Stimulated activated CD4-positive, alpha-beta T cell treated with anti-CD3 and anti-CD28 coated beads, Interleukin-15, amount 100 ng/mL, for 24 hours (primary cell): Measurements from ENCODE around the gene FAM193A.
"Not testable (repeated sequence)": the region's sequence is repeated elsewhere in the genome, so short reads cannot be mapped to it uniquely, and the experiment has no call there.

Experiments used
- DNase-seq: peaks from one replicate; pipeline ENCODE4 v3.0.0-alpha.2; 2020

FAM193A gene

DNA sequence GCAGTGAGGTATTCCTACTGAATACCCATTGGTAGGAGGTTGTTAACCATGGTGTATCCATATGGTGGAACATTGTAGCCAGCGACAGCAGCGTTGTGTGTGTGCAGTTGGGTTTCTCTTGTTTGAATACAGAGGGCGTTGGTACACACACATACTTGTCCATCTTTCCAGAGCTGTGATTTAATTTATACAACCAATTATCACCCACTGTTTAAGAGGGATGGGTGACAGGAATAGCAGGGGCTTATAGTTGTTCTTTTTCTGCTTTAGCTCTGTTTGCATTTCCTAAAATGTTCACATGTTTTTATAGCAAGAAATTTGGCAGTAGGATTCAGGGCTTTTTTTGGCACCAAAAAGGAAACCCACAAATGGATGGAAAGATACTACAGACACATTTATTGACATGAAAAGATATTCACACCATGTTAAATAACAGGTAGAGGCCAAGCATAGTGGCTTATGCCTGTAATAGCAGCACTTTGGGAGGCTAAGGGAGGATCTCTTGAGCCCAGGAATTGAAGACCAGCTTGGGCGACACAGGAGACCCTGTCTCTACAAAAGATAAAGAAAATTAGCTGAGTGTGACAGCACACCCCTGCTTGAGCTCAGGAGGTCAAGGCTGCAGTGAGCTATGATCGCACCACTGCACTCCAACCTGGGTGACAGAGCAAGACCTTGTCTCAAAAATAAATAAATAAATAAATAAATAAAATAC is 159.1 kb downstream of the FAM193A start:
- DNase-seq: no peak

DNA sequence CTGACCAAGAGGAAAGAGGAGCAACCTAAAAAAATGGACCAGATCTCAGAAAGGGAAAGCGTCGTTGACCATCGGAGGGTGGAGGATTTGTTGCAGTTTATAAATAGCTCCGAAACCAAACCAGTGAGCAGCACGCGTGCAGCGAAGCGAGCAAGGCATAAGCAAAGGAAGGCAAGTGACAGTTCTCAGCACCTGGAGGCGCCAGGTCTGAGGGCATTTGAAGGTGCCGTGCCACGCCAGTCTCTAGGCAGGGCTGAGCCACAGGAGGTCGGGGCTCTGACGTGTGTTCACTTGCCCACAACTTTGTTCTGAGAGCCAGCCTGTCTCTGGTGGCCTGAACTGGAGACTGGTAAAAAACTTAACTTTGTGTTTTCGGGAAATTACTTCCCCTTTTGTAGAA is 160.0 kb downstream of the FAM193A start:
- DNase-seq: no peak

- DNase-seq: no peak
Measured at GRCh38 chr4:2697995-2698414, 161.6 kb downstream of the FAM193A start.

- DNase-seq: no peak
Measured at GRCh38 chr4:2698504-2698903, 162.1 kb downstream of the FAM193A start.

- DNase-seq: no peak
Measured at GRCh38 chr4:2698951-2699505, 162.6 kb downstream of the FAM193A start.

GRCh38 chr4:2699534-2699933 is 163.1 kb downstream of the FAM193A start:
- no peak for DNase-seq

DNA sequence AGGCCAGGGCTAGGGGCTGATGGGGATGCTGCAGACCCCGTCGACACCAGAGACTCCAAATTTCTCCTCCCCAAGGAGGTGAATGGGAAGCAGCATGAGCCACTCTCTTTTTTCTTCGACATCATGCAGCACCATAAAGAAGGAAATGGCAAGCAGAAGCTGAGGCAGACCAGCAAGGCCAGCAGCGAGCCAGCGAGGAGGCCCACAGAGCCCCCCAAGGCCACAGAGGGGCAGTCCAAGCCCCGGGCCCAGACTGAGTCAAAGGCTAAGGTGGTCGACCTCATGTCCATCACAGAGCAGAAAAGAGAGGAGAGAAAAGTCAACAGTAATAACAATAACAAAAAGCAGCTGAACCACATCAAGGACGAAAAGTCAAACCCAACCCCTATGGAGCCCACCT is 163.6 kb downstream of the FAM193A start:
- DNase-seq: no peak

DNA sequence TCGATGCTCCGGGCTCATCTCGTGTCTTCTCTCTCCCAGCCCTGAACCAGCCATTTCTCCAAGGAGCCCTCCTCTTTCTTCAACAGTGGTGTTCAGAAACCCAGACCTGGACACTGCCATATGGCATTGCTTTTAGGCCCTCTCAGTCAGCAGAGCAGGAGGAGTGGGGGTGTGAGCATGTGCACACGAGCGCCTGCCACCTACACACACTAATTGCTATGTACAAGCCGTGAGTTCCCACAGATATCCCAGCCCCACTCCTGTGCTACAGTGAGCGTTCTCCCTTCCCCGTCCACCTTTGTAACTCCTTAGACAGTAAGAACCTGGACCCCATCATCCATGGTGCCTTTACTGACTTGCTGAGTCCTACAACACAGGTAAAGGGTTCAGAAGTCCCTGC is 165.9 kb downstream of the FAM193A start:
- DNase-seq: no peak

GRCh38 chr4:2702770-2703169 is 166.3 kb downstream of the FAM193A start:
- no peak for DNase-seq

DNA sequence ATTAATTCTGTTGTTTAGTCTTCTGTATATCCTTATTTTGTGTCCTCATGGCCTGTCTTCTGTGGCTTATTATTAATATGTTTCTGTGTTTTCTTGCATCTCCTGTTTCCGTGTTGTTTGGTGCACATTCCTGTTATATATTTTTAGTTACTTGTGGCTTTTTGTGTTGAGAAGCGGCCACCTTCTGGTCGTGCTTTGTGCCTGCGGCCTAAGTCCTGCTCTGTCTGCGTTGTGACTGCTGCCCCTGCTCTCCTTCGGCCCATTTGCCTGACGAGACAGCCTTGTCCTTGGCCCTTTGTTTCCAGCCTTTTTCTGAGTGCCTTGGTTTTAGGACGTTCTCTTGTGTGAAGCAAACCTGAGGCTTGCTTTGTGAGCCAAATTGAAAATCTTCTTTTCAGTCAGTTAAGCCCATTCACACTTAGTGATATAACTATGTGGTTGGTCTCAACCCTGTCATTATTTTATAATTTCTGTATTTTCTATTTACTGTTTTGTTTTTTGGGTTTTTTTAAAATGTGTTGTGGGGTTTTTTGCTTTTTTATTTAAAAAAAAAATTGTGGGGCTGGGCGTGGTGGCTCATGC is 175.9 kb downstream of the FAM193A start:
- no peak for DNase-seq

DNA sequence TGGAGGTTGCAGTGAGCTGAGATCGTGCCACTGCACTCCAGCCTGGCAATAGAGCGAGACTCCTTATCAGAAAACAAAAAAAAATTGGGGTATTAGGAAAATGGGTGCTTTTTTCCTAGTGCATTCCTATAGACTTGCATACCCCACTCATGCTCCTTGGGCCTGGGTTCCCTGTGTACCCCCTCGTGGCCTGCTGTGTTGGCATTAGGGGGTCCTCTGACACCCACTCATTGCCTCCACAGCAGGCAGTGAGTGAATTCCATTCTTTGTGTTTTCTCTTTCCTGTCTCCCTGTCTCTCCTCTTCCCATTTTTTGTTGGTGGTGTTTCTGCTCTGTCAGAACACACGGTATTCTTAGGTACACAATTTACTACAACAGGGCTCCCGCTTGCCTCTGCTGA is 176.9 kb downstream of the FAM193A start:
- DNase-seq: no peak

DNA sequence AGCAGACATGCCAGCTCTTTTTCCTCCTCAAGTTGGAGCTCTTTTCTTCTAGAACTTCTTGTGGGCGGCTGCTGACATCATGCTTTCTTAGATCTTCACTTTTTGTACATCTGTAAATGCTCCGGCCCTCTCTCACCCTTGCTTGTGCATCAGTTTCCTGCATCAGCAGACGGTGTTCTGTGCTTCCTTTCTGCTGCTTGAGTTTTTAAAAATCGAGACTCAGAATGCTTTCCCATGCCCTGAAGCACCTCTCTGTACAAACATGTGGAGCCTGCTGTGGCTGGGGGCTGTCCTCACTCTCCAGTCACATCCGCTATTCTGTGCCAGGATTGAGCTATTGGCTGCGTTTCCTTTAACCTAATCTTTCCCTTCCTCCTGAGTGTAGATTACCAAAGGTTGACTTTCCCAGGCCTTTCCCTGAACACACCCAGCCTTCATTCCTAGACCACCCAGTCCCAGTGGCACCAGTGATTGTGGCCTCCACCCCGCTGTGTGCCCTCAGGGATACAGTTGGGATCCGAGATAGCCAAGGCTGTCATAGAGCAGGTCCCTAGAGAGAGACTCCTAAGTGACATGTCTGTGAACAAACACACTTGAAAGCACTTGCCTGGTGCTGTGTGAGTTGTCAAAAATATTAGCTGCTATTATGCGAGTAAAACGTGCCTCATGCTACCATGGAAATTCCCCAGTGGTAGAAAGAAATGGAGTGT is 177.8 kb downstream of the FAM193A start:
- DNase-seq: peak; percentile 50

GRCh38 chr4:2714918-2715317 is 178.5 kb downstream of the FAM193A start:
- no peak for DNase-seq

- no peak for DNase-seq
Measured at GRCh38 chr4:2715426-2715825, 179.0 kb downstream of the FAM193A start.

DNA sequence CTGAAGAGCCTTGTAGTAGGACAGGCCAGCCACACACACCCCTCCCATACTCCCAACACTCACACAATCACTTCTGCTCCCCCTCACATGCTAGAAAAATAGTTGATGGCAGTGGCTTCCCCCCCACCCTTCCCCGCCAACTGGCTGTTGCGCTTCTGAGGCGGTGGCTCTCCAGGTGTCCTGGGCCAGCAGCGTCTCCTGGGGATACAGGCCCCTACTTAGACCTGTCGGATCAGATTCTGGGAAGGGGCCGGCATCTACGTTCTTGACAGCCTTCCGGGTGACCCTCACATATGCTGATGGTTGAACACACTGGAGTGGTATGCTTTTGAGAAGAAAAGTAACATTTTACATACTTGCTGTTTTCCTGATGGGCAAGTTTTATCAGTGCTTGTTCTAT is 179.8 kb downstream of the FAM193A start:
- no peak for DNase-seq

- no peak for DNase-seq
Measured at GRCh38 chr4:2721586-2721985, 185.1 kb downstream of the FAM193A start.

DNA sequence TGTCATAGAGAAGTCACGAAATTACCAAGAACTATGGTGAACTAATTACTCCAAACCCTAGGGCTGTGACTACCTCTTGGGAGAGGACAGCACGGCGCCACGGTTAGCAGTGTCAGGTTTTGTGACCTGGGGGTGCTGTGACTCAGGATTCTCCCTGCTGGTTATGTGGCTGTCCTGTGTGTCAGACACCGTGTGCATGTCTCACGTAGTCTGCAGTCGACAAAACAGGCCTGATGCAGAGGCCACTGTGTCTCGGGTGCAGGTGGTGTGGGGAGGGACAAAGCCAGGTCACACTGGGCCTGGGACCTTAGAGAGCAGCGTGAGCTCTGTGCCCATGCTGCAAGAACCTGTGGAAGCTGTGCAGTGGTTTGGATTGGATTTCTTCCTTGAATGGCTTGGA is 185.6 kb downstream of the FAM193A start:
- no peak for DNase-seq

GRCh38 chr4:2723751-2724150 is 187.3 kb downstream of the FAM193A start:
- DNase-seq: no peak

DNA sequence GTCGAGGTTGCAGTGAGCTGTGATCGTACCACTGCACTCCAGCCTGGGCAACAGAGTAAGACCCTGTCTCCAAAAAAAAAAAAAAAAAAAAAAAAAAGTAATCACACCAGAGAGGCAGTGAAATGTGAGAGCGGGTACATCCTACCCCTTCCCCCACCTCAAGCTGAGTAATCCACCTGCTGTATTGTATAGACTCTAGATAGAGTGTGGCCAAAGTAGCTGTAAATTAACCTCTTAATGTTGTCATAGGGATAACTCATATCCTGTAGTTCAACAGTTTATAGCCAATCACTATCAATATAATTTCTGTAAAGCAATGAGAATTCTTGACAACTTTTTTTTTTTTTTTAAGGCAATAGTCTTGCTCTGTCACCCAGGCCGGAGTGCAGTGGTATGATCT is 188.9 kb downstream of the FAM193A start:
- DNase-seq: no peak

DNA sequence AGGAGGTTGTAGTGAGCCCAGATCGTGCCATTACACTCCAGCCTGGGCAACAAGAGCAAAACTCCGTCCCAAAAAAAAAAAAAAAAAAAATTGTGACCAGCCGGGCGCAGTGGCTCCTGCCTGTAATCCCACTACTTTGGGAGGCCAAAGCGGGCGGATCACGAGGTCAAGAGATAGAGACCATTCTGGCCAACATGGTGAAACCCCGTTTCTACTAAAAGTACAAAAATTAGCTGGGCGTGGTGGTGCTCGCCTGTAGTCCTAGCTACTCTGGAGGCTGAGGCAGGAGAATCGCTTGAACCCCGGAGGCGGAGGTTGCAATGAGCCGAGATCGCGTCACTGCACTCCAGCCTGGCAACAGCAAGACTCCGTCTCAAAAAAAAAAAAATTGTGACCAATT is 190.4 kb downstream of the FAM193A start:
- not testable (repeated sequence) for DNase-seq

DNA sequence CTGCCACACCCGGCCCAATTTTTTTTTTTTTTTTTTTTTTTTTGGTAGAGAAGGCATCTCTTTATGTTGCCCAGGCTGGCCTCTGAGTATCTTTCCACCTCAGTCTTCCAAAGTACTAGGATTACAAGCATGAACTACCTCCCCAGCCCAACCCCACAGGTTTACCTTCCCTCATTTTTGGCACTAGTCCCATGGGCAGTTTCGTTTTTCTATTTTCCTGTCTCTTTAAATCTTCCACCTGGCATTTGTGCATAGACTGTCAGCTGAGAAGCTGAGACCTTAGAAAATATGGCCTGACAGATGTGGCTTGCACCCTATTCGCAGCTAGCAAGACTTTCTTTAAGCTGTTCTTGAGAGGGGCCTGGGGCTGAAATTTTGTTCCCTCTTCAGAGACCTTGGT is 191.8 kb downstream of the FAM193A start:
- DNase-seq: no peak

GRCh38 chr4:2728806-2729532 is 192.5 kb downstream of the FAM193A start:
- DNase-seq: no peak

DNA sequence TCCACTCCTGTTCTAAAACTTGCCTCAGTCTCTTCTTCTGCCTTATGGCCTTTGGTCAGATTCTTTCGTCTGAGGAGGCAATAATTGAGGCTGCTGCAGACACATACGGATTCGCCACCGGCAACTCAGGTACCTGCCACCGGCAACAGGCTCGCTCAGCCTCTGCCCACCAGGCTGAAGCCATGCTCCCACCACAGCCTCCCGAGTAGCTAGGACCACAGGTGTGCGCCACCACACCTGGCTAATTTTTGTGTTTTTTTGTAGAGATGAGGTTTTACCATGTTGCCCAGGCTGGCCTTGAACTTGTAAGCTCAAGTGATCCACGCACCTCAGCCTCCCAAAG is 193.1 kb downstream of the FAM193A start:
- no peak for DNase-seq
